Coronary artery (tissue), 2 donors: ENCODE measurements around the gene HINT3.
"Not testable (repeated sequence)": the region's sequence is repeated elsewhere in the genome, so short reads cannot be mapped to it uniquely, and the experiment has no call there.

ENCODE experiments used
- DNase-seq: peaks from one replicate; pipeline ENCODE4 v3.0.0-alpha.2; 2017; ENCODE audit warnings: low spot score
- H3K27ac ChIP-seq, 2 donors: fragments of 200-600 bp; sonication (generic); one replicate each; pipeline ENCODE4 v1.5.1; 2016 to 2019
- H3K4me3 ChIP-seq: fragments of 200-600 bp; sonication (generic); 2 replicates; pipeline ENCODE4 v1.5.1; 2016; ENCODE audit warnings: mild to moderate bottlenecking, moderate library complexity
- CTCF ChIP-seq: fragments of 200-600 bp; sonication (generic); IDR thresholded peaks from one replicate; pipeline ENCODE4 v1.5.1; 2019; ENCODE audit warnings: antibody characterized with exemption

The HINT3 gene

GRCh38 chr6:126020305-126021050 is 63.9 kb downstream of the HINT3 start:
- Histone ChIP-seq H3K27ac (no peak overlapping the region), H3K4me3 (no peak overlapping the region)
- no peak for DNase-seq
- no peak for TF ChIP-seq CTCF

- H3K27ac ChIP-seq, H3K4me3 ChIP-seq, DNase-seq: not testable (repeated sequence)
Measured at GRCh38 chr6:126023474-126023873, 66.9 kb downstream of the HINT3 start.

GRCh38 chr6:126026001-126026400 is 69.4 kb downstream of the HINT3 start:
- no peak overlapping the region for H3K4me3 ChIP-seq
- TF ChIP-seq CTCF, result no peak
- H3K27ac ChIP-seq, result no peak overlapping the region
- no peak for DNase-seq

- TF ChIP-seq CTCF, result no peak
- no peak for DNase-seq
- no peak overlapping the region for H3K4me3 ChIP-seq
- H3K27ac ChIP-seq, result no peak overlapping the region
Measured at GRCh38 chr6:126027601-126028000, 71.0 kb downstream of the HINT3 start.
